Measurements from ENCODE around the gene GALNT5.

GALNT5 gene

GRCh38 chr2:157246765-157247407 lies 10.6 kb upstream of the GALNT5 start:
- no peak for DNase-seq (ENCODE audit: low spot score)
- Histone ChIP-seq H3K4me3 (no peak overlapping the region), H3K27ac (no peak overlapping the region)
- TF ChIP-seq CTCF (IDR thresholded peaks at IDR 0.05), result no peak

- no peak for DNase-seq (ENCODE audit: low spot score)
- Histone ChIP-seq H3K4me3 (no peak overlapping the region), H3K27ac (no peak overlapping the region)
- TF ChIP-seq CTCF (IDR thresholded peaks at IDR 0.05), result no peak
These were observed 6.7 kb upstream of the GALNT5 start for GRCh38 chr2:157250836-157251235.

GRCh38 chr2:157251932-157252331 lies 5.6 kb upstream of the GALNT5 start:
- Histone ChIP-seq H3K4me3 (no peak overlapping the region), H3K27ac (no peak overlapping the region)
- TF ChIP-seq CTCF (IDR thresholded peaks at IDR 0.05), result no peak
- no peak for DNase-seq (ENCODE audit: low spot score)

GRCh38 chr2:157252529-157252928 lies 5.0 kb upstream of the GALNT5 start:
- Histone ChIP-seq H3K4me3 (no peak overlapping the region), H3K27ac (no peak overlapping the region)
- no peak for DNase-seq (ENCODE audit: low spot score)
- TF ChIP-seq CTCF (IDR thresholded peaks at IDR 0.05), result no peak

- Histone ChIP-seq H3K27ac (no peak overlapping the region), H3K4me3 (no peak overlapping the region)
- no peak for DNase-seq (ENCODE audit: low spot score)
- TF ChIP-seq CTCF (IDR thresholded peaks at IDR 0.05), result no peak
These were observed 3.5 kb upstream of the GALNT5 start for GRCh38 chr2:157254041-157254440.

- DNase-seq (ENCODE audit: low spot score), result no peak
- no peak overlapping the region for H3K27ac ChIP-seq
- TF ChIP-seq CTCF (IDR thresholded peaks at IDR 0.05), result no peak
- H3K4me3 ChIP-seq, result no peak overlapping the region
These were observed 1.8 kb upstream of the GALNT5 start for GRCh38 chr2:157255746-157256145.

GRCh38 chr2:157256626-157257025 lies 879 bp upstream of the GALNT5 start:
- no peak for DNase-seq (ENCODE audit: low spot score)
- Histone ChIP-seq H3K4me3 (no peak overlapping the region), H3K27ac (no peak overlapping the region)
- TF ChIP-seq CTCF (IDR thresholded peaks at IDR 0.05), result no peak

Measured in coronary artery (tissue), 2 donors.